Measurements from ENCODE around the gene KCNQ1. TPM values are rescaled to one million over a fixed set of nuclear protein-coding genes. Genes with fewer than 3 reads are reported as not detected.
A peak's percentile ranks its signal among the peaks of the same experiment; 100 is the strongest.

KCNQ1 gene
- total RNA-seq, 1 donor from 2014 or later: 0.16 TPM

DNA sequence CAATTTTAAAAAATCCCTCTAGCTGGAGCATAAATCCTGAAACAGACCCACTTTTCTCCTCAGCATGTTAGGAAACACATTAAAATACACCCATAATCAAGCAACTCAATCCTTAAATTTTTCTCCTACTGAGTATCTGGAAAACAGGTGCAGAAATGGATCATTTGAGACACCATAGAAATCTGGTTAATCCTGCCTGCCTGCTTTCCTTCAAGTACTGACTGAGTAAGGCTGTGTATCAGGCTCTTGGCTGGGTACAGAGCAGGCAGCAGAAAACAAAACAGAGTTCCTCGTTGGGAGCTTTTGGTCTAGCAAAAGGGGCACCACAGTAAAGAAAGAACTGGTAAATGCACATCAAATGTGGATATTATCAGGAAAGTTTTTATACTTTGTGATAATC, 253.1 kb downstream of the KCNQ1 start:
- Mint-ChIP-seq H3K27me3 (ENCODE audit: unreplicated experiment) (peaks cover 2% of the 10 kb centered on the region), H3K9me3 (ENCODE audit: unreplicated experiment) (no peaks in the 10 kb centered on the region), H3K4me1 (ENCODE audit: unreplicated experiment) (peaks cover 45% of the 10 kb centered on the region), H3K27ac (ENCODE audit: unreplicated experiment) (peak overlapping the region; percentile 31), H3K4me3 (ENCODE audit: unreplicated experiment) (peak overlapping the region; percentile 81), H3K36me3 (ENCODE audit: unreplicated experiment) (no peaks in the 10 kb centered on the region)
- TF ChIP-seq, protein P1, sequence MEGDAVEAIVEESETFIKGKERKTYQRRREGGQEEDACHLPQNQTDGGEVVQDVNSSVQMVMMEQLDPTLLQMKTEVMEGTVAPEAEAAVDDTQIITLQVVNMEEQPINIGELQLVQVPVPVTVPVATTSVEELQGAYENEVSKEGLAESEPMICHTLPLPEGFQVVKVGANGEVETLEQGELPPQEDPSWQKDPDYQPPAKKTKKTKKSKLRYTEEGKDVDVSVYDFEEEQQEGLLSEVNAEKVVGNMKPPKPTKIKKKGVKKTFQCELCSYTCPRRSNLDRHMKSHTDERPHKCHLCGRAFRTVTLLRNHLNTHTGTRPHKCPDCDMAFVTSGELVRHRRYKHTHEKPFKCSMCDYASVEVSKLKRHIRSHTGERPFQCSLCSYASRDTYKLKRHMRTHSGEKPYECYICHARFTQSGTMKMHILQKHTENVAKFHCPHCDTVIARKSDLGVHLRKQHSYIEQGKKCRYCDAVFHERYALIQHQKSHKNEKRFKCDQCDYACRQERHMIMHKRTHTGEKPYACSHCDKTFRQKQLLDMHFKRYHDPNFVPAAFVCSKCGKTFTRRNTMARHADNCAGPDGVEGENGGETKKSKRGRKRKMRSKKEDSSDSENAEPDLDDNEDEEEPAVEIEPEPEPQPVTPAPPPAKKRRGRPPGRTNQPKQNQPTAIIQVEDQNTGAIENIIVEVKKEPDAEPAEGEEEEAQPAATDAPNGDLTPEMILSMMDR (IDR thresholded peaks at IDR 0.05): no peak
- no peak for DNase-seq (ENCODE audit: extremely low spot score, unreplicated experiment)

DNA sequence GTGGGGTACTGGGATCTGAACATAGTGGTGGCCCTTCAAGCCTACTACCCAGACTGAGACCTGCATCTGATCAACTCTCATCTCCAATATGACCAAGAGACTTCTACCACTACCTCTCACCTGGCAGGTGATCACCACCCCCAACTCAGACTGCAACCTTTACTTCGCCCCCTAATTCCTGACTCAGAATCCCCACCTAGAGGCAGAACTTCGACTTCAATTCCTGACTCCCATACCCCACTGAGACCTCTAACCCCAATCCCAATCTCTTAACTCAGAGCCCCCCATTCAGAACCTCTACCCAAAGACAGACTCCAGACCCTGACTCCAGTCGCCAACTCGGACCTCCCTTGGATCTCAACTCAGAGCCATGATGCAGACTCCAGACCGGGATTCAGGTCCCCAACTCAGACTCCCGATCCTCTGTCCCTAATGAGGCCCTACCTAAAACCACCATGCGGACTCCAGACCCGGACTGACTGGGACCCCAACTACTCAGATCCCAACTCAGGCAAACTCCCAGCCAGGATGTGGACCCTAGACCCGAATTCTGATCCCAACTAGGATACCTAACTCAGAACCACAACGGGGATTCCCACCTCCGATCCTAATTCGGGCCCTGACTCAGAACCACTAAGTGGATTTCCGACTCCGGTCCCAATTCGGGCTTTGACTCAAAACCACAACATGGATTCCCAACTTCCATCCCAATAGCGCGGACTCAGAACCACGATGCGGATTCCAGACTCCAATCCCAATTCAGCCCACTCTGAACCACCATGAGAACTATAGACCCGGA, 253.8 kb downstream of the KCNQ1 start:
- DNase-seq (ENCODE audit: extremely low spot score, unreplicated experiment): no peak
- H3K9me3 Mint-ChIP-seq (ENCODE audit: unreplicated experiment): no peaks in the 10 kb centered on the region
- H3K27ac Mint-ChIP-seq (ENCODE audit: unreplicated experiment): peak overlapping the region; percentile 82
- peak overlapping the region; percentile 81 for H3K4me3 Mint-ChIP-seq (ENCODE audit: unreplicated experiment)
- no peaks in the 10 kb centered on the region for H3K36me3 Mint-ChIP-seq (ENCODE audit: unreplicated experiment)
- TF ChIP-seq, protein P1 (IDR thresholded peaks at IDR 0.05): no peak
- H3K27me3 Mint-ChIP-seq (ENCODE audit: unreplicated experiment): peaks cover 2% of the 10 kb centered on the region
- peaks cover 45% of the 10 kb centered on the region for H3K4me1 Mint-ChIP-seq (ENCODE audit: unreplicated experiment)

DNA sequence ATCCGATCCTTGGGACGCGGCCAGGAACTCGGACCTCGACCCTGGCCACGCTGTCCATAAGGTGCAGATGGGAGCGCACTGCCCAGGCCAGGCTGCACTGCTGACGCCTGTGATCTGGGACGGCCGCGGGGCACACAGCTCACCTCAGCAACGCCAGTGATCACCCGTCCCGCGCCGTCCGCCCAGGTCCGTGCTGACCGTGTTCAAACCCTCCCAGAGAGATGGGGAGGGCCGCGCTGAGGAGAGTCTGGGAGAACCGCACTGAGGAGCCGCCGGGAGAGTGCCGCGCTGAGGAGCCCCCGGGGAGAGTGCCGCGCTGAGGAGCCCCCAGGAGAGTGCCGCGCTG, 254.3 kb downstream of the KCNQ1 start:
- H3K27ac Mint-ChIP-seq (ENCODE audit: unreplicated experiment): peak overlapping the region; percentile 82
- TF ChIP-seq, protein P1 (IDR thresholded peaks at IDR 0.05): no peak
- H3K4me1 Mint-ChIP-seq (ENCODE audit: unreplicated experiment): peaks cover 44% of the 10 kb centered on the region
- peak overlapping the region; percentile 81 for H3K4me3 Mint-ChIP-seq (ENCODE audit: unreplicated experiment)
- H3K9me3 Mint-ChIP-seq (ENCODE audit: unreplicated experiment): no peaks in the 10 kb centered on the region
- DNase-seq (ENCODE audit: extremely low spot score, unreplicated experiment): no peak
- peaks cover 2% of the 10 kb centered on the region for H3K27me3 Mint-ChIP-seq (ENCODE audit: unreplicated experiment)
- no peaks in the 10 kb centered on the region for H3K36me3 Mint-ChIP-seq (ENCODE audit: unreplicated experiment)

DNA sequence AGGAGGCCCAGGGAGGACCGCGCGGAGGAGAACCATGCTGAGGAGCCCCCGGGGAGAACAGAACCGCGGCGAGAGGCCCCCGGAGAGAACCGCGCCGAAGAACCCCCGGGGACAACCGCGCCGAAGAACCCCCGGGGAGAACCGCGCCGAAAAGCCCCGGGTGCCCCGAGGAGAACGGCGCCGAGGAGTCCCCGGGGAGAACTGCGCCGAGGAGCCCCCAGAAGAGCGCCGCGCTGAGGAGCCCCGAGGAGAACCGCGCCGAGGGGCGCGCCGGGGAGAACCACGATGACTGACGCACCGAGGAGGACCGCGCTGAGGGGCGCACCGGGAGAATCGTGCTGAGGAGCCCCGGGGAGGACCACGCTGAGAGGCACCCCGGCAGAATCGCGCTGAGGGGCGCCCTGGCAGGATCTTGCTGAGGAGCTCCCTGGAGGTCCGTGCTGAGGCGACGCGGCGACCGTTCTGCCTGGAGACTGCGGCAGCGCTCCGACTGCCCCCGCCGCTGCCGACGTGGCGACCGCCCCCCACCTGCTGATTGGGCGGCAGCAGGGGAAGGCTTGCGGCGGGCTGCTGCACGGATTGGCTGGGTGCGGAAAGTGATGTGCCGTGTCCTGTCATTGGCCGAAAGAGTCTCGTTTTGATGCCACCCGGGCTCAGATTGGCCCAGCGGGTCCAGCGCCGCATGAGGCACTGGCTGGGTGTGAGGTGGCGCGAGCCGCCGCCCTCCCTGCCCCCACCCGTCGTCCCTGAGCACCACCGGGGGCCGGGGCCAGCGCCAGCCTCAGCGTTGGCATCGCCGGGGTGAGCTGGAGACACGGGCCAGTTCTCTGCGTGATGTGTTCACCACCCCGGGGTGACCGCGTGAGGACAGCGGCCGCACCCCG, 255.0 kb downstream of the KCNQ1 start, which contains the start of gene KCNQ1OT1:
Gene KCNQ1OT1, minus strand, starts transcription at position 464 of the 884 bp plus-strand sequence.
- peaks cover 39% of the 10 kb centered on the region for H3K4me1 Mint-ChIP-seq (ENCODE audit: unreplicated experiment)
- no peaks in the 10 kb centered on the region for H3K9me3 Mint-ChIP-seq (ENCODE audit: unreplicated experiment)
- H3K27ac Mint-ChIP-seq (ENCODE audit: unreplicated experiment): peak within 1 kb of the TSS; percentile 82
- peak; percentile 95 for DNase-seq (ENCODE audit: extremely low spot score, unreplicated experiment)
- peak within 1 kb of the TSS; percentile 81 for H3K4me3 Mint-ChIP-seq (ENCODE audit: unreplicated experiment)
- no peaks in the 10 kb centered on the region for H3K36me3 Mint-ChIP-seq (ENCODE audit: unreplicated experiment)
- peaks cover 2% of the 10 kb centered on the region for H3K27me3 Mint-ChIP-seq (ENCODE audit: unreplicated experiment)
- TF ChIP-seq, protein P1 (IDR thresholded peaks at IDR 0.05): no peak

All from osteocyte (in vitro differentiated cells).